Inflammatory macrophage treated with lipopolysaccharide for 4 hours (primary cell): ENCODE measurements around the gene DCP1B.

ENCODE experiments used
- DNase-seq: peaks from one replicate; pipeline ENCODE4 v3.0.0-alpha.2; 2020

The DCP1B gene

GRCh38 chr12:2016862-2017545 is 12.7 kb upstream of the DCP1B start:
- no peak for DNase-seq

GRCh38 chr12:2014231-2014630 is 10.0 kb upstream of the DCP1B start:
- DNase-seq, result no peak

DNA sequence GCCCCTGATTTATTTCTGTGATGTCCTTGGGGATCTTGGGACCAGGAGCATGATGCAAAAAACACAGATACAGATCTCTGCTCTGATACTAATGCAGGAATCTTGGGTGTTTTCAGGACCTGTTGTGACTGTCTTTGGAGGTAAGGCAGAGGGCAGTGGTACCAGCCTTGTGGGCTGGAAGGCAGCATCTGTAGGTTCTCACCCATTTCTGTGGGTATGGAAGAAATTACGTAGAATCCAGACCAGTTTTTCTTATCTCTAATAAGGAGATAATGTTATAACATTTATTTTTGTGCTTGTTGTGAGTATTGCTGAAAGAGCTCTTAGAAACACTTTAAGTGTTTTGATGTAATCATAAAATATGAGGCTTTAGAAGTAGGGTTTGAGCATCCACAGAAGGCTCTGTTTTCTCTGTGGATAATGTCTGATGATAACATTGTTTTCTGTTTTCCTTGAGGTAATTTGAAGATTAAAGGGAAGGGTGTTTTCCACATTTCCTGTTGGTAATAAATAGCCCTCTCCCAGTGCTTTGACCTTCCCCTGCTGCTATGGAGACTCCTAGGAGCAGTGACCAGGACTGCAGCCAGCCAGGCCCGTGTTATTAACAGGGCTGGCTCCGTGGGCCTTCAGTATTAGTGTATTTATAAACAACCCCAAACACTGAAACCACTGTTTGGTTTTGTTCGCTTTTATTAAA is 9.4 kb upstream of the DCP1B start:
- DNase-seq, result no peak

DNA sequence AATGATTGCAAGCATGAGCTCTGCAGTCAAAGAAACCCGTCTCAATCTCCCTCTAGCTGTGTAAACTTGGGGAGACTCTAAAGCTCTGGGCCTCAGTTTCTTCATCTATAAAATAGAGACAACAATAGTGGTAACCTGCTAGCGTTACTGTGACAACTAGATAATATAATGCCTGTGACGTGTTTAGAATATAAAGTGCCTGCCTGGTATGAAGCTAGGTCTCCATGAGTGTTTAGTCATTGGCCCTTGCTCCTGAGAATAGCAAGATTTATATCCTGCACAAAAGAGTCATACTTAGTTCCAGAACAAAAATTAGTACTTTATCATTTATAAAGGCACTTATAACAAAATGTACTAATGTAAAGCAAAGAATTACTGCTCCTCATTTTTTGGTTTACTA is 8.8 kb upstream of the DCP1B start:
- DNase-seq, result no peak

- DNase-seq, result no peak
Observed at GRCh38 chr12:2011643-2012607, 7.7 kb upstream of the DCP1B start.

DNA sequence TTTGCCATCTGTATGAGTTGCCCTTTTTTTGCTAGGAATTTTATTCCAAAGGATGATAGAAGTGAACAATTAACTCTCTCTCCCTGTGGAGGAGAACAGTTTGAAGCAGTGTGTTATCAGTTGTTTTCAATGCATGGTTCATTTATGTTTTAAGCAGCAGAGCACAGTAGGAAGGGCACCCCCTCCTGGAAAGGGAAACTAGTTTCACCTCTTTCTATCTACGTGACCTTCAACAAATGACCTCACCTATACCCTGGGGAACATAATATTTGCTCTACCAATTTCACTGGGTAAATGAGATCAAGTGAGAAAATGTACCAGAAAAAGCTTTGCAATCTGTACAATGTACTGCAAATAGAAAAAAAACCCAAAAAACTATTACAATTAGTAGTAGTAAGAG is 5.4 kb upstream of the DCP1B start:
- DNase-seq, result no peak

GRCh38 chr12:2008677-2009076 is 4.4 kb upstream of the DCP1B start:
- no peak for DNase-seq

DNA sequence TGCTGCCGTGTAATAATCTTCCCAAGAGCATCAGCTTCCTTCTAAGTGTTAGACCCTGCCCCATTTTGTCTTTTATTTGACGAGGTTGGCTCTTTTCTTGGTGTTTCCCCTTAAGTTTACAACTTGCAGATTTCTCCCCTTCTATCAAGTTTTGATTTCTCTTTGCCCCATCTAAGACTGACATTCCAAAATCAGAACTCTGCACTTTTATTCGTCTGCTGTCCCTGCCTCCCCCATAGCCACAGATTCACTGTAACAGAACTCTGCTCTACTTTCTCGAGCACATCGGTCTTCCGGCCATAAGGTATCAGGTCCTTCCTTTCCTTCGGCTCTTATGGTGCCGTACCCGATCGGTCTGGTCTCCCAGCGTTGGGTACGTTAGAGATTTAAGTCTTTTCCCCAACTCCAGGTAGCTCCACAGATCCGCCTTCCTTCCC is 563 bp downstream of the DCP1B start:
- peak; percentile 23 for DNase-seq

- no peak for DNase-seq
Observed at GRCh38 chr12:1995205-1995896, 8.9 kb downstream of the DCP1B start.

- no peak for DNase-seq
Observed at GRCh38 chr12:1994429-1995143, 9.7 kb downstream of the DCP1B start.

- no peak for DNase-seq
Observed at GRCh38 chr12:1993871-1994371, 10.3 kb downstream of the DCP1B start.

GRCh38 chr12:1993341-1993740 is 10.9 kb downstream of the DCP1B start:
- DNase-seq, result peak; percentile 41

- no peak for DNase-seq
Observed at GRCh38 chr12:1992732-1993131, 11.5 kb downstream of the DCP1B start.

DNA sequence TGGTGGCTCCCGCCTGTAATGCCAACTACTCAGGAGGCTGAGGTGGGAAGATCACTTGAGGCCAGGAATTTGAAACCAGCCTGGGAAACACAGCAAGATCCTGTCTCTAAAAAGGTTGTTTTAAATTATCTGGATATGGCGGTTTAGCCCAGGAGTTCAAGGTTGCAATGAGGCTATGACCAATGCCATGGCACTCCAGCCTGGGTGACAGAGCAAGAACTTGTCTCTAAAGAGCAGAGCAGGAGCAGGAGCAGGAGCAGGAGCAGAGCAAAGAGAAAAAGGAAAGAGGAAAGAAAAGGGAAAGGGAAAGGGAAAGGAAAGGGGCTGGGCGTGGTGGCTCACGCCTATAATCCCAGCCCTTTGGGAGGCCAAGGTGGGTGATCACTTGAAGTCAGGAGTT is 15.1 kb downstream of the DCP1B start:
- no peak for DNase-seq

GRCh38 chr12:1984759-1985158 is 19.5 kb downstream of the DCP1B start:
- no peak for DNase-seq

DNA sequence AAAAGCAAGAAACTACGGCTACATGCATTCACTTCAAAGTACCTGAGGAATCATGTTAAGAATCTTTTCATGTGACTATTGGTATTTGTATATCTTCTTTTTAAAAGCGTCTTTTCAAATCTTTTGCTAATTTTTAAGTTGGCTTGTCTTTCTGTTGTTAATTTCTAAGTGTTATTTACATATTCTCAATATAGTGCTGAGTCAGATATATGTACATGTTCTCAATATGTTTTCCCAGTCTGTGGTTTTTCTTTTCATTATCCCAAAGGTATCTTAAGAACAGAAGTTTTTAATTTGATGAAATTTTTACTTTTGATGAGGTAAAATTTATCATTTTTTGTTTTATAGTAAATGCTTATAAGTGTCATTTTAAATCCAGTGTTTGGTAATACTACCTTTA is 24.0 kb downstream of the DCP1B start:
- no peak for DNase-seq

DNA sequence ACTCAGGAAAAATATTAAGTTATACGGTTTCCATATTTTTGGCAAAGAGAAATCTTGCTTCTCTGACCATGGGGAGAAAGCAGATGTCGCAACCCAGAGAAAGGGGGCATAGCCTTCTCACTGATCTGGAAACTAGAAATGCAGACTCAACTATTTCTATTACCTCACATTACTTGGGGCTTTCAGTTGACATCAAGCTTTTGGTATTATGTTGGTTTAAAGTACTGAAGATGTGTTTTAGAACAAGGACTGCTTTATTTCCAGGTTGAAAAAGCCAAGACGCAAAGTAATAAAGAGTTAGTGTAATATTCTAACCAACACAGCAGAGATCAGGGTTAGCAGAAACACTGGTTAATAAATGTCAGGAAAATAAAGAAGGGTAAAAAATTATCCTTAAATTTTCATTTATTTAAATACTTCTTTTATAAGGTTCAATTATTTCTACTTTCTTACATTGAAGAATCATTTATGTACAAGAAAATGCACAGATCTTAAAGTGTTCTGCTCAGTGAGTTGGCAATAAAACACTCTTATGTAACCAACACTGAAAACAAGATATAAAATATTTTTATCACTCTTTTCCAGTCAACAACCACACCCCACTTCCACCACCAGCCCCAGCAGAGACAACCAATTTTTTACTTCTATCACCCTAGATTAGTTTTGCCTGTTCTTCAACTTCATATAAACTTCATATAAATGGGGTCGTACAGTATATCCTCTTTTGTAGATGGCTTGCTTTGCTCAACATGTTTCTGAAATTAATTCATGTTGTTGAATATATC is 26.0 kb downstream of the DCP1B start:
- DNase-seq, result no peak

DNA sequence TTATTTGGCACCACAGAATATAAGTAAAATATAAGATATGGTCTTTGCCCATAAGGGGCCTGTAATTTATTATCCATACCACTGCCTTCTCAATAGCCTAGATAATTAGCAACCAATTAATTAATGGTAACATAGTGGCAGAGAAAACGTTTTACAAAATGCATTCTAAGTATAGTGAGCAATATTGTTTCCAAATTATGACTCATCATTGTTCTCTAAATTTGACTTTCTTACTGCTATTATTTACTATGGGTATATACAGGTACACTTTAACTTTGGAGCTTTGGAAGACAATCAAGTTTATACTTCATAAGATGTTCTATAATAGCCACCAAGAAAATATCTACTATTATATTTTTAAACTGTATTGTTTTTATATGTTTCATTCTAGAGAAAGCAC is 26.7 kb downstream of the DCP1B start:
- DNase-seq, result peak; percentile 3

GRCh38 chr12:1977109-1977508 is 27.1 kb downstream of the DCP1B start:
- no peak for DNase-seq

- no peak for DNase-seq
Observed at GRCh38 chr12:1974812-1975211, 29.4 kb downstream of the DCP1B start.

DNA sequence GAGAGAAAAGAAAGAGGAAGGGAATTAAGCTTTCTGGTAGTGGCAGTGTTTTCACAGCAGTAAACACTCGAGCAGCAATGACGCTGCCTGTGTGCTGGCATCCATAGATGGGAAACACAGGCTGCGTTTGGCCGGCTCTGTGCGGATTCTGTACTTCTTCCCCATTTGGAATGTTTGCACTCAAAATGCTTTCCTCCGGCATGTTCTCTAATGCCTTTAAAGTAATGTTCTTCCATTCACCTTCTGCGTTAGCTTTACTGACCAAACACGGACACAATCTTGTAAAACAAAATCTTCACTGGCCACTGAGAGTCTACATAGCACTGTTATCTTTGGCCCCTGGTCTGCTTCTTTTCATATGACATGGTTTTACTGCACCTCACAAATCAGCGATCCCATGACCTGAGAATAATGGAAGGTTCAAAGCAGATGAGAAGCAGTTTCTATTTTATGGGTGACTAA is 31.4 kb downstream of the DCP1B start:
- no peak for DNase-seq
